GM08714 (cell line): ENCODE measurements around the gene CRKL.

Experiments used
- H3K4me3 ChIP-seq: fragments of 200-500 bp; sonication (Bioruptor generic); 2 replicates; pipeline ENCODE4 v1.5.1; 2014; ENCODE audit warnings: mild to moderate bottlenecking, low read length, inconsistent platforms
- ZNF274 ChIP-seq: IDR thresholded peaks from 2 replicates; pipeline ENCODE4 v1.6.1; 2012; ENCODE audit warnings: mild to moderate bottlenecking, low read depth, low read length

The CRKL gene

GRCh38 chr22:20972933-20973577, 55.8 kb downstream of the CRKL start:
- TF ChIP-seq ZNF274 = no peak

GRCh38 chr22:20973634-20974286, 56.6 kb downstream of the CRKL start:
- no peak overlapping the region for H3K4me3 ChIP-seq
- TF ChIP-seq ZNF274 = no peak

More at GRCh38 chr22:20972933-20973577, 55.8 kb downstream of the CRKL start:
- H3K4me3 ChIP-seq = no peak overlapping the region

- no peak for TF ChIP-seq ZNF274
- H3K4me3 ChIP-seq = no peak overlapping the region
Measured at GRCh38 chr22:20974336-20974955, 57.2 kb downstream of the CRKL start.

GRCh38 chr22:20975541-20976290, 58.5 kb downstream of the CRKL start:
- TF ChIP-seq ZNF274 = no peak
- H3K4me3 ChIP-seq = no peak overlapping the region

- TF ChIP-seq ZNF274 = no peak
- H3K4me3 ChIP-seq = no peak overlapping the region
Measured at GRCh38 chr22:20976291-20976877, 59.2 kb downstream of the CRKL start.

- H3K4me3 ChIP-seq = no peak overlapping the region
- TF ChIP-seq ZNF274 = no peak
Measured at GRCh38 chr22:20977019-20977418, 59.8 kb downstream of the CRKL start.

- no peak for TF ChIP-seq ZNF274
- no peak overlapping the region for H3K4me3 ChIP-seq
Measured at GRCh38 chr22:20977516-20978170, 60.4 kb downstream of the CRKL start.

GRCh38 chr22:20978419-20978818, 61.2 kb downstream of the CRKL start:
- H3K4me3 ChIP-seq = no peak overlapping the region
- no peak for TF ChIP-seq ZNF274

- H3K4me3 ChIP-seq = no peak overlapping the region
- TF ChIP-seq ZNF274 = no peak
Measured at GRCh38 chr22:20979243-20979809, 62.1 kb downstream of the CRKL start.

- no peak overlapping the region for H3K4me3 ChIP-seq
Measured at GRCh38 chr22:20979940-20980453, 62.8 kb downstream of the CRKL start.

GRCh38 chr22:20980523-20980922, 63.3 kb downstream of the CRKL start:
- no peak for TF ChIP-seq ZNF274
- H3K4me3 ChIP-seq = no peak overlapping the region

More at GRCh38 chr22:20979940-20980453, 62.8 kb downstream of the CRKL start:
- no peak for TF ChIP-seq ZNF274

GRCh38 chr22:20980938-20981722, 63.9 kb downstream of the CRKL start:
- TF ChIP-seq ZNF274 = no peak

GRCh38 chr22:20981787-20982562, 64.8 kb downstream of the CRKL start, which contains the start of gene LZTR1:
TSS of gene LZTR1 (plus strand) at chr22:20982297. CDS start at chr22:20982372, 75 bp downstream.
- no peak for TF ChIP-seq ZNF274
- peak within 1 kb of the TSS; percentile 77 for H3K4me3 ChIP-seq

More at GRCh38 chr22:20980938-20981722, 63.9 kb downstream of the CRKL start:
- H3K4me3 ChIP-seq = peak overlapping the region; percentile 77
